NCI-H69 (cell line): ENCODE data around the gene LLGL1.

Source experiments
- DNase-seq: peaks from one replicate; lab custom pipeline; 2025; lab: John Stamatoyannopoulos, UW

LLGL1 gene

GRCh38 chr17:18253187-18253884 is 27.9 kb downstream of the LLGL1 start:
- no peak for DNase-seq

GRCh38 chr17:18253947-18254821 is 28.7 kb downstream of the LLGL1 start:
- no peak for DNase-seq

- DNase-seq: no peak
Observed at GRCh38 chr17:18254888-18255649, 29.6 kb downstream of the LLGL1 start.

GRCh38 chr17:18256351-18256750 is 30.9 kb downstream of the LLGL1 start:
- no peak for DNase-seq

GRCh38 chr17:18256776-18257175 is 31.3 kb downstream of the LLGL1 start:
- DNase-seq: no peak

- DNase-seq: peak; percentile 34
Observed at GRCh38 chr17:18257268-18257981, 32.0 kb downstream of the LLGL1 start.

- DNase-seq: peak; percentile 34
Observed at GRCh38 chr17:18257982-18258355, 32.5 kb downstream of the LLGL1 start.

- peak; percentile 47 for DNase-seq
Observed at GRCh38 chr17:18258356-18259038, 33.1 kb downstream of the LLGL1 start, which contains the start of gene FLII. Gene FLII (minus strand): TSS chr17:18258738. CDS start chr17:18258690, 48 bp downstream.

- DNase-seq: no peak
Observed at GRCh38 chr17:18259621-18260331, 34.3 kb downstream of the LLGL1 start.

GRCh38 chr17:18260332-18261145 is 35.1 kb downstream of the LLGL1 start, which contains the start of gene MIEF2:
Gene MIEF2 (plus strand): TSS chr17:18260662. CDS start chr17:18262721, 2,059 bp downstream.
- peak; percentile 92 for DNase-seq

- no peak for DNase-seq
Observed at GRCh38 chr17:18261146-18261515, 35.7 kb downstream of the LLGL1 start.

GRCh38 chr17:18261659-18262058 is 36.2 kb downstream of the LLGL1 start:
- DNase-seq: no peak

GRCh38 chr17:18262111-18262510 is 36.7 kb downstream of the LLGL1 start:
- no peak for DNase-seq

GRCh38 chr17:18262641-18263040 is 37.2 kb downstream of the LLGL1 start:
- no peak for DNase-seq

GRCh38 chr17:18263885-18264682 is 38.6 kb downstream of the LLGL1 start:
- DNase-seq: no peak

GRCh38 chr17:18267366-18267765 is 41.9 kb downstream of the LLGL1 start:
- DNase-seq: no peak

GRCh38 chr17:18267927-18268711 is 42.7 kb downstream of the LLGL1 start:
- DNase-seq: no peak
